ENCODE measurements around the gene TFAM. TPM values are rescaled to one million over a fixed set of nuclear protein-coding genes. Genes with fewer than 3 reads are reported as not detected.

The TFAM gene
- total and polyA plus RNA-seq, 2 of the 8 experiments (the other 6 are each of a cell fraction or from before 2014, with no cell fraction given): 29.3 to 97.3 TPM

- H2BK12ac ChIP-seq (ENCODE audit: low read depth, low read length): no peak overlapping the region
- H3K18ac ChIP-seq (ENCODE audit: extremely low read depth, low read length): no peak overlapping the region
- no peak overlapping the region for H2BK20ac ChIP-seq (ENCODE audit: low read length)
- no peak overlapping the region for H4K91ac ChIP-seq (replicated peaks; ENCODE audit: insufficient read length, low read length)
- no peak overlapping the region for H3K4me2 ChIP-seq (ENCODE audit: insufficient read depth in 1 of 2, low read depth in 2 of 2, low read length in 2 of 2)
- H4K5ac ChIP-seq (ENCODE audit: insufficient read length, low read depth, low read length): no peak overlapping the region
- H3K36me3 ChIP-seq (ENCODE audit: control insufficient read depth in 2 of 4, insufficient read depth in 4 of 4, low read length in 3 of 4): peaks cover 2 to 63% (median 27%) of the 10 kb centered on the region in 4 experiments; a peak in 5 of 8 replicates
- ChIA-PET CTCF (ENCODE audit: partially characterized antibody) (interaction anchor here (0.6 kb wide), 1 partner anchor 598 kb away, joined by 3 read pairs; no protein-coding TSS in a partner anchor), POLR2A (ENCODE audit: partially characterized antibody) (interaction anchor here (1.3 to 2.9 kb wide), 2 partner anchors 10 to 12 kb away, joined by 3 to 15 read pairs; partner anchors contain the start of gene TFAM)
- H3K4ac ChIP-seq (replicated peaks; ENCODE audit: insufficient read length, low read depth, low read length): no peak overlapping the region
- no peak overlapping the region for H2AK5ac ChIP-seq (ENCODE audit: low read depth, low read length)
- no peaks in the 10 kb centered on the region for H3K9me3 ChIP-seq (ENCODE audit: insufficient read depth in 2 of 2, low read depth in 1 of 2, low read length in 1 of 2)
- no peak overlapping the region for H3K27ac ChIP-seq (ENCODE audit: low read depth, low read length)
- H4K20me1 ChIP-seq (replicated peaks in 1 of 2; ENCODE audit: control insufficient read depth in 1 of 2, insufficient read depth in 2 of 2, low read length in 2 of 2): peaks cover 0 to 2% of the 10 kb centered on the region in 2 experiments
- no peak overlapping the region for H2BK120ac ChIP-seq (replicated peaks; ENCODE audit: low read depth, low read length)
- H3K27me3 ChIP-seq (replicated peaks in 1 of 4; ENCODE audit: control insufficient read depth in 3 of 4, extremely low read depth in 1 of 4, insufficient read depth in 3 of 4, low read length in 3 of 4): no peaks in the 10 kb centered on the region
- H3K4me3 ChIP-seq (ENCODE audit: extremely low read depth in 1 of 4, insufficient read depth in 2 of 4, low read depth in 3 of 4, low read length in 4 of 4): no peak overlapping the region
- no peak overlapping the region for H3K23ac ChIP-seq (ENCODE audit: insufficient read length)
- peaks cover 0 to 5% of the 10 kb centered on the region in 2 experiments; a peak in 1 of 4 replicates for H3K79me2 ChIP-seq (ENCODE audit: control insufficient read depth in 1 of 2, insufficient read depth in 2 of 2, low read length in 2 of 2)
- H3K79me1 ChIP-seq (ENCODE audit: low read depth, low read length): no peaks in the 10 kb centered on the region
- no peak overlapping the region for H3K56ac ChIP-seq (replicated peaks; ENCODE audit: insufficient read length, low read depth, low read length)
- no peaks in the 10 kb centered on the region for H3K4me1 ChIP-seq (replicated peaks in 1 of 4; ENCODE audit: control insufficient read depth in 3 of 4, insufficient read depth in 4 of 4, low read length in 3 of 4)
- no peak overlapping the region for H2AFZ ChIP-seq (ENCODE audit: low read length)
- no peak overlapping the region for H4K8ac ChIP-seq (ENCODE audit: extremely low read depth, insufficient read depth, low read length)
- TF ChIP-seq KDM5A (IDR thresholded peaks at IDR 0.05; ENCODE audit: low read length) (no peak), KDM4A (IDR thresholded peaks at IDR 0.05; ENCODE audit: low read depth, low read length, severe bottlenecking) (no peak), ZNF274 (IDR thresholded peaks at IDR 0.05; ENCODE audit: borderline replicate concordance, extremely low read depth, low read length) (no peak), CHD1 (IDR thresholded peaks at IDR 0.05; ENCODE audit: low read depth, low read length) (no peak), EZH2 (IDR thresholded peaks at IDR 0.05; ENCODE audit: low read depth, low read length, severe bottlenecking) (no peak), JUND (IDR thresholded peaks at IDR 0.05; ENCODE audit: low read length) (no peak), TBP (IDR thresholded peaks at IDR 0.05; ENCODE audit: low read depth, low read length) (no peak), EP300 (IDR thresholded peaks at IDR 0.05; ENCODE audit: borderline replicate concordance in 1 of 2, low read depth in 2 of 2, low read length in 2 of 2) (no peak), SP1 (IDR thresholded peaks at IDR 0.05; ENCODE audit: low read depth, low read length) (no peak), SRF (IDR thresholded peaks at IDR 0.05; ENCODE audit: low read depth, low read length) (no peak), RXRA (IDR thresholded peaks at IDR 0.05; ENCODE audit: insufficient read depth, low read depth, low read length) (no peak), SAP30 (IDR thresholded peaks at IDR 0.05; ENCODE audit: insufficient read depth, insufficient replicate concordance, low read length) (no peak)
- H3K23me2 ChIP-seq (ENCODE audit: low read depth, low read length): no peaks in the 10 kb centered on the region
- no peak overlapping the region for H3K9ac ChIP-seq (replicated peaks in 1 of 4; ENCODE audit: extremely low read depth in 1 of 4, low read depth in 3 of 4, low read length in 3 of 4)
- H2BK5ac ChIP-seq (ENCODE audit: low read depth, low read length): no peak overlapping the region
- DNase-seq (ENCODE audit: low read depth in 1 of 2, low spot score in 2 of 2) (no peak), FAIRE-seq (no peak)
- no peak overlapping the region for H3K14ac ChIP-seq (ENCODE audit: insufficient read length)
- H2BK15ac ChIP-seq (ENCODE audit: low read length): no peak overlapping the region
Measured at GRCh38 chr10:58396057-58396456, 10.8 kb downstream of the TFAM start.

Measured in H1 (cell line).